22Rv1 (cell line): ENCODE measurements around the gene DHRSX.
"Not testable (repeated sequence)": the region's sequence is repeated elsewhere in the genome, so short reads cannot be mapped to it uniquely, and the experiment has no call there.

Source experiments
- H3K27ac ChIP-seq: fragments of 450-650 bp; 2 replicates; pipeline ENCODE4 v1.5.1; 2017
- ZFX ChIP-seq: fragments of 450-650 bp; IDR thresholded peaks from 2 replicates; pipeline ENCODE4 v1.6.1; 2017; ENCODE audit warnings: antibody characterized with exemption, borderline replicate concordance
- TF ChIP-seq, protein P1 (sequence below): fragments of 450-650 bp; IDR thresholded peaks from 2 replicates; pipeline ENCODE4 v1.5.1; 2017; ENCODE audit warnings: mild to moderate bottlenecking

Gene DHRSX

GRCh38 chrX:2387614-2388239 is 113.0 kb downstream of the DHRSX start:
- TF ChIP-seq, protein P1, sequence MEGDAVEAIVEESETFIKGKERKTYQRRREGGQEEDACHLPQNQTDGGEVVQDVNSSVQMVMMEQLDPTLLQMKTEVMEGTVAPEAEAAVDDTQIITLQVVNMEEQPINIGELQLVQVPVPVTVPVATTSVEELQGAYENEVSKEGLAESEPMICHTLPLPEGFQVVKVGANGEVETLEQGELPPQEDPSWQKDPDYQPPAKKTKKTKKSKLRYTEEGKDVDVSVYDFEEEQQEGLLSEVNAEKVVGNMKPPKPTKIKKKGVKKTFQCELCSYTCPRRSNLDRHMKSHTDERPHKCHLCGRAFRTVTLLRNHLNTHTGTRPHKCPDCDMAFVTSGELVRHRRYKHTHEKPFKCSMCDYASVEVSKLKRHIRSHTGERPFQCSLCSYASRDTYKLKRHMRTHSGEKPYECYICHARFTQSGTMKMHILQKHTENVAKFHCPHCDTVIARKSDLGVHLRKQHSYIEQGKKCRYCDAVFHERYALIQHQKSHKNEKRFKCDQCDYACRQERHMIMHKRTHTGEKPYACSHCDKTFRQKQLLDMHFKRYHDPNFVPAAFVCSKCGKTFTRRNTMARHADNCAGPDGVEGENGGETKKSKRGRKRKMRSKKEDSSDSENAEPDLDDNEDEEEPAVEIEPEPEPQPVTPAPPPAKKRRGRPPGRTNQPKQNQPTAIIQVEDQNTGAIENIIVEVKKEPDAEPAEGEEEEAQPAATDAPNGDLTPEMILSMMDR: no peak
- no peak for TF ChIP-seq ZFX
- no peak overlapping the region for H3K27ac ChIP-seq

DNA sequence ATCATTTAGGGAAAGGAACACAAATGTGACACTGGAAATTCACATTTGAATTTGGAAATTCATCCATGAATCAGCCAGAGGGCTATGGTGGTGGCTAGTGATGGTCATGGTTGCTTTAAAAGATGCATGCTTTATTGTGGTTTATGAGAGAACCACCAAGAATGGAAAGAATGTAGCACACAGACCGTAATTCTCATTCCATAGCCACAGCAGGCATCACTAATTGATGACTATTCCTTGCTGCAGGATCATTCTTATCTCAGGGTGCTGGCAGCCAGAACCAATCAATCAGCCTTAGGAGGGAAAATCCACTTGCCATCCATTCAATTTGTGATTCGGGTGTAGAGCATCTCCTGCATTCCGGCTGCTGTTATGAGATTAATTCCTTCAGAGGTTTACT is 115.6 kb downstream of the DHRSX start:
- TF ChIP-seq, protein P1: no peak
- no peak for TF ChIP-seq ZFX
- H3K27ac ChIP-seq: no peak overlapping the region

- TF ChIP-seq ZFX: no peak
- TF ChIP-seq, protein P1: no peak
- H3K27ac ChIP-seq: no peak overlapping the region
Measured at GRCh38 chrX:2384486-2384885, 116.3 kb downstream of the DHRSX start.

GRCh38 chrX:2383735-2384134 is 117.0 kb downstream of the DHRSX start:
- H3K27ac ChIP-seq: no peak overlapping the region
- TF ChIP-seq, protein P1: no peak
- TF ChIP-seq ZFX: no peak

DNA sequence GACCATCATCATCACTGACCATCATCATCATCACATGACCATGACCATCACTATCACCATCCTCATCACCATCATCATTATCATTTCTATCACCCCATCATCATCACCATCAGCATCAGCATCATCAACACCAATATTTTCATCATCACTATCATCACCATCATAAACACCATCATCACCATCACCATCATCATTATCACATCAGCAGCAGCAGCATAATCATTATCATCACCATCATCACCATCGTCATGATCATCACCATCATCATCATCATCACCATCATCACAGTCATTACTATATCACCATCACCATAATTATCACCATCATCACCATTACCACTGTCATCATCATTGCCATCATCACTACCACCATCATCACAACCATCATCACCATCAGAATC is 117.6 kb downstream of the DHRSX start:
- TF ChIP-seq, protein P1: no peak
- TF ChIP-seq ZFX: no peak
- no peak overlapping the region for H3K27ac ChIP-seq

- H3K27ac ChIP-seq: not testable (repeated sequence)
Measured at GRCh38 chrX:2382433-2383048, 118.2 kb downstream of the DHRSX start.

GRCh38 chrX:2376166-2376565 is 124.6 kb downstream of the DHRSX start:
- no peak overlapping the region for H3K27ac ChIP-seq
- TF ChIP-seq, protein P1: no peak
- no peak for TF ChIP-seq ZFX

GRCh38 chrX:2374086-2374485 is 126.7 kb downstream of the DHRSX start:
- H3K27ac ChIP-seq: no peak overlapping the region
- TF ChIP-seq, protein P1: no peak
- TF ChIP-seq ZFX: no peak
